H1 (cell line): ENCODE results near the gene ERC1. TPM values are rescaled to one million over a fixed set of nuclear protein-coding genes. Genes with fewer than 3 reads are reported as not detected.

ENCODE experiments used
- CTCF ChIA-PET: fragments of 300-600 bp; sonication (Branson Sonifier 250); formaldehyde crosslinking; loops from one replicate; lab custom pipeline; 2021; ENCODE audit not compliant: partially characterized antibody; lab: Charles Lee
- POLR2A ChIA-PET: fragments of 300-600 bp; sonication (Branson Sonifier 250); formaldehyde crosslinking; loops from one replicate; lab custom pipeline; 2021; ENCODE audit warnings: inconsistent platforms; ENCODE audit not compliant: partially characterized antibody; lab: Charles Lee
- DNase-seq, 2 experiments: peaks; one replicate each; pipeline versions ENCODE4 v3.0.0 to v3.0.0-alpha.2; 2010 to 2022; ENCODE audit warnings: low spot score in 2 of 2, low read depth in 1 of 2, mixed read lengths in 1 of 2
- FAIRE-seq: peaks from 2 replicates; lab custom pipeline; 2011; peaks lifted over from hg19 to GRCh38; lab: Jason Lieb, UNC
- H2AFZ ChIP-seq: 2 replicates; pipeline ENCODE4 v1.8.1; 2012; ENCODE audit warnings: low read length, inconsistent platforms
- H2AK5ac ChIP-seq: 2 replicates; pipeline ENCODE4 v1.6.1; 2013; ENCODE audit warnings: low read depth, low read length
- H2BK120ac ChIP-seq: replicated peaks from 2 replicates; pipeline ENCODE3; 2013; ENCODE audit warnings: low read depth, low read length, inconsistent platforms
- H2BK12ac ChIP-seq: 2 replicates; pipeline ENCODE4 v1.6.1; 2013; ENCODE audit warnings: low read depth, low read length
- H2BK15ac ChIP-seq: 2 replicates; pipeline ENCODE4 v1.6.1; 2013; ENCODE audit warnings: low read length
- H2BK20ac ChIP-seq: 2 replicates; pipeline ENCODE4 v1.6.1; 2013; ENCODE audit warnings: low read length
- H2BK5ac ChIP-seq: 2 replicates; pipeline ENCODE4 v1.6.1; 2013; ENCODE audit warnings: low read depth, low read length
- H3K14ac ChIP-seq: 2 replicates; pipeline ENCODE4 v1.6.1; 2013; ENCODE audit warnings: inconsistent platforms; ENCODE audit not compliant: insufficient read length
- H3K18ac ChIP-seq: 2 replicates; pipeline ENCODE4 v1.6.1; 2013; ENCODE audit warnings: low read length; ENCODE audit errors: extremely low read depth
- H3K23ac ChIP-seq: 2 replicates; pipeline ENCODE4 v1.6.1; 2013; ENCODE audit warnings: inconsistent platforms; ENCODE audit not compliant: insufficient read length
- H3K23me2 ChIP-seq: 2 replicates; pipeline ENCODE4 v1.6.1; 2013; ENCODE audit warnings: low read depth, low read length
- H3K27ac ChIP-seq: 2 replicates; pipeline ENCODE4 v1.6.1; 2011; ENCODE audit warnings: low read depth, low read length, inconsistent platforms
- H3K27me3 ChIP-seq, 4 experiments: replicated peaks in 1 of 4; 1 replicate in 1 of 4; 2 replicates in 3 of 4; pipeline versions ENCODE4 v1.6.1 to v1.8.1; 2011 to 2013; ENCODE audit warnings: low read length in 3 of 4, mild to moderate bottlenecking in 3 of 4, inconsistent platforms in 2 of 4, mixed read lengths in 2 of 4, moderate library complexity in 1 of 4; ENCODE audit not compliant: control insufficient read depth in 3 of 4, insufficient read depth in 3 of 4; ENCODE audit errors: extremely low read depth in 1 of 4
- H3K36me3 ChIP-seq, 4 experiments: 2 replicates each; pipeline versions ENCODE4 v1.6.1 to v1.8.1; 2011 to 2013; ENCODE audit warnings: mild to moderate bottlenecking in 4 of 4, low read length in 3 of 4, moderate library complexity in 2 of 4, control low read depth in 1 of 4, inconsistent platforms in 1 of 4; ENCODE audit not compliant: insufficient read depth in 4 of 4, control insufficient read depth in 2 of 4
- H3K4ac ChIP-seq: replicated peaks from 2 replicates; pipeline ENCODE3; 2013; ENCODE audit warnings: low read length, low read depth, mixed read lengths, inconsistent platforms; ENCODE audit not compliant: insufficient read length
- H3K4me1 ChIP-seq, 4 experiments: replicated peaks in 1 of 4; 1 replicate in 1 of 4; 2 replicates in 3 of 4; pipeline versions ENCODE4 v1.6.1 to v1.8.1; 2011 to 2013; ENCODE audit warnings: low read length in 3 of 4, inconsistent platforms in 2 of 4, mixed read lengths in 1 of 4; ENCODE audit not compliant: insufficient read depth in 4 of 4, control insufficient read depth in 3 of 4
- H3K4me2 ChIP-seq, 2 experiments: 2 replicates each; pipeline versions ENCODE4 v1.6.1 to v1.8.1; 2011 to 2013; ENCODE audit warnings: low read depth in 2 of 2, low read length in 2 of 2, control low read depth in 1 of 2, inconsistent platforms in 1 of 2, mild to moderate bottlenecking in 1 of 2; ENCODE audit not compliant: insufficient read depth in 1 of 2
- H3K4me3 ChIP-seq, 4 experiments: fragments of 200-600, 300-600 bp in 1 of 4; sonication (generic), shearing (Covaris generic), sonication (Bioruptor Twin) in 1 of 4; 2 replicates each; pipeline versions ENCODE4 v1.5.1 to v1.8.1; 2011 to 2016; ENCODE audit warnings: low read length in 4 of 4, low read depth in 3 of 4, control low read depth in 2 of 4, inconsistent platforms in 2 of 4, mild to moderate bottlenecking in 2 of 4, mixed read lengths in 1 of 4, moderate library complexity in 1 of 4; ENCODE audit not compliant: insufficient read depth in 2 of 4; ENCODE audit errors: extremely low read depth in 1 of 4
- H3K56ac ChIP-seq: replicated peaks from 2 replicates; pipeline ENCODE3; 2013; ENCODE audit warnings: low read depth, mild to moderate bottlenecking, mixed read lengths, low read length, inconsistent platforms; ENCODE audit not compliant: insufficient read length
- H3K79me1 ChIP-seq: 2 replicates; pipeline ENCODE4 v1.6.1; 2013; ENCODE audit warnings: low read depth, low read length, control low read depth
- H3K79me2 ChIP-seq, 2 experiments: 2 replicates each; pipeline versions ENCODE4 v1.6.1 to v1.8.1; 2012 to 2013; ENCODE audit warnings: low read length in 2 of 2, mild to moderate bottlenecking in 2 of 2, inconsistent platforms in 1 of 2; ENCODE audit not compliant: insufficient read depth in 2 of 2, control insufficient read depth in 1 of 2
- H3K9ac ChIP-seq, 4 experiments: replicated peaks in 1 of 4; 1 replicate in 1 of 4; 2 replicates in 3 of 4; pipeline versions ENCODE4 v1.6.1 to v1.8.1; 2011 to 2013; ENCODE audit warnings: low read depth in 3 of 4, low read length in 3 of 4, control low read depth in 2 of 4, mild to moderate bottlenecking in 2 of 4, moderate library complexity in 2 of 4, inconsistent platforms in 1 of 4; ENCODE audit errors: extremely low read depth in 1 of 4
- H3K9me3 ChIP-seq, 2 experiments: 2 replicates each; pipeline versions ENCODE4 v1.6.1 to v1.8.1; 2012 to 2013; ENCODE audit warnings: mild to moderate bottlenecking in 2 of 2, moderate library complexity in 2 of 2, control low read depth in 1 of 2, inconsistent platforms in 1 of 2, low read depth in 1 of 2, low read length in 1 of 2, mixed read lengths in 1 of 2; ENCODE audit not compliant: insufficient read depth in 2 of 2
- H4K20me1 ChIP-seq, 2 experiments: replicated peaks in 1 of 2; 2 replicates each; pipeline versions ENCODE3 to v1.8.1; 2011 to 2013; ENCODE audit warnings: inconsistent platforms in 2 of 2, low read length in 2 of 2, mild to moderate bottlenecking in 1 of 2; ENCODE audit not compliant: insufficient read depth in 2 of 2, control insufficient read depth in 1 of 2
- H4K5ac ChIP-seq: 2 replicates; pipeline ENCODE4 v1.6.1; 2013; ENCODE audit warnings: low read length, low read depth, mixed read lengths, inconsistent platforms; ENCODE audit not compliant: insufficient read length
- H4K8ac ChIP-seq: 2 replicates; pipeline ENCODE4 v1.8.0; 2013; ENCODE audit warnings: mild to moderate bottlenecking, moderate library complexity, low read length, inconsistent platforms; ENCODE audit not compliant: insufficient read depth; ENCODE audit errors: extremely low read depth
- H4K91ac ChIP-seq: replicated peaks from 2 replicates; pipeline ENCODE3; 2013; ENCODE audit warnings: low read length, mixed read lengths, inconsistent platforms; ENCODE audit not compliant: insufficient read length
- SIRT6 ChIP-seq: IDR thresholded peaks from one replicate; pipeline ENCODE4 v1.7.1; 2012; ENCODE audit warnings: low read length, inconsistent platforms
- WGBS, 2 experiments: shearing (Covaris generic) in 1 of 2; methylation state at CpG; one replicate each; pipeline versions ENCODE4 v1.1.6 to v1.1.7; 2013 to 2015; ENCODE audit warnings: low lambda C conversion rate in 2 of 2, mixed read lengths in 2 of 2, inconsistent platforms in 1 of 2, low coverage in 1 of 2, missing lambda C conversion rate in 1 of 2; ENCODE audit not compliant: insufficient replicate concordance in 2 of 2, insufficient coverage in 1 of 2, insufficient read length in 1 of 2; ENCODE audit errors: extremely low coverage in 1 of 2, missing lambda C conversion rate in 1 of 2; 5-methylcytosine and 5-hydroxymethylcytosine counted together
- polyA plus RNA-seq, 7 experiments: library from polyadenylated mRNA; depleted of rRNA in 3 of 7; stranded (reverse) in 5 of 7; unstranded in 2 of 7; fragments of >200 nt in 5 of 7; fragments of 200-250 nt in 2 of 7; gene quantifications; 1 replicate in 5 of 7; 2 replicates in 1 of 7; 4 replicates in 1 of 7; pipeline versions ENCODE4 v1.2.1 to v1.2.3, GENCODE V29; 2011 to 2013; ENCODE audit warnings: missing spikeins in 2 of 7, mixed read lengths in 2 of 7
- total RNA-seq: library from RNA; stranded (reverse); fragmentation: NEBNext Ultra II Directional; extraction: Animal tissue kit (Norgen Biotek cat#: 25700); gene quantifications from 2 replicates; pipeline ENCODE4 v1.2.1, GENCODE V29; 2021

The ERC1 gene
- total and polyA plus RNA-seq, 2 of the 8 experiments (the other 6 are each of a cell fraction or from before 2014, with no cell fraction given): 7.8 to 45.7 TPM

DNA sequence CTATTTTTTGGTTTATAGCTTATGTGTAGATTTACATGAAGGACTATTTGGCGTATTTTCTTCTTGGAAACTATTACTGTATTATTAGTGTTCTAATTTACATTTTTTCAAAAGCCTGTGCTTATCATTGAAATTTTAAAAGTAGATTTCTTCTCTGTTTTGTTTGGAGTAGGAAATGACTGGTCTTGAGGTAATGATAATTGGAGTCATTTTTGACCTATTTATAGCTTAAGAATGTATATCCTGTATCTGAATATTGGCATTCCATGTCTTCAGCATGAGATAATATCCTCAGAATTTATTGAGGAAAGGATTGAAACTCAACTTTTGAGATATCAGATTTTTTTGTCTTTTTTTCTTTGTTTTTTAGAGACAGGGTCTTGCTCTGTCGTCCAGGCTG is 193.4 kb downstream of the ERC1 start:
- no peak overlapping the region for H3K4ac ChIP-seq
- H3K79me1 ChIP-seq: no peaks in the 10 kb centered on the region
- H2BK120ac ChIP-seq: no peak overlapping the region
- H4K8ac ChIP-seq: no peak overlapping the region
- 83% methylated on average over 2 of the region's 2 CpGs; no CpG with 5 or more reads in 1 of the 2 experiments for WGBS, 2 experiments
- no peaks in the 10 kb centered on the region for H3K9me3 ChIP-seq
- DNase-seq (no peak), FAIRE-seq (no peak)
- H3K4me3 ChIP-seq: no peak overlapping the region
- H2AK5ac ChIP-seq: no peak overlapping the region
- H3K23me2 ChIP-seq: no peaks in the 10 kb centered on the region
- TF ChIP-seq SIRT6: no peak
- no peaks in the 10 kb centered on the region for H3K79me2 ChIP-seq
- H2BK15ac ChIP-seq: no peak overlapping the region
- no peaks in the 10 kb centered on the region for H3K27me3 ChIP-seq
- no peak overlapping the region for H3K27ac ChIP-seq
- no peak overlapping the region for H4K91ac ChIP-seq
- no peaks in the 10 kb centered on the region for H4K20me1 ChIP-seq
- no peak overlapping the region for H4K5ac ChIP-seq
- CTCF ChIA-PET: no interaction called here
- POLR2A ChIA-PET: no interaction called here
- no peak overlapping the region for H2BK5ac ChIP-seq
- H2AFZ ChIP-seq: no peak overlapping the region
- H3K23ac ChIP-seq: no peak overlapping the region
- H3K36me3 ChIP-seq: peaks cover 0 to 9% (median 0%) of the 10 kb centered on the region in 4 experiments; a peak in 1 of 8 replicates
- no peak overlapping the region for H3K14ac ChIP-seq
- H3K4me2 ChIP-seq: no peak overlapping the region
- no peak overlapping the region for H3K56ac ChIP-seq
- no peak overlapping the region for H3K9ac ChIP-seq
- H3K18ac ChIP-seq: no peak overlapping the region
- H3K4me1 ChIP-seq: no peaks in the 10 kb centered on the region
- H2BK20ac ChIP-seq: no peak overlapping the region
- no peak overlapping the region for H2BK12ac ChIP-seq
